Measurements from ENCODE around the gene NEK6. TPM values are rescaled to one million over a fixed set of nuclear protein-coding genes. Genes with fewer than 3 reads are reported as not detected.

NEK6 gene
- total and polyA plus RNA-seq, 10 of the 15 experiments (the other 5 are each of a cell fraction or from before 2014, with no cell fraction given): 31.3 to 161 (median 89.2) TPM

- H3K9me3 ChIP-seq (replicated peaks; ENCODE audit: control insufficient read depth, insufficient read depth, low read length): no peaks in the 10 kb centered on the region
- no peak overlapping the region for H3K4me2 ChIP-seq (ENCODE audit: control insufficient read depth, insufficient read depth)
- in situ Hi-C loops (cut with MboI): no loop called here
- no peak for FAIRE-seq
- no peaks in the 10 kb centered on the region for H3K4me1 ChIP-seq (ENCODE audit: control insufficient read depth, insufficient read depth, low read length)
- intact Hi-C loops (cut with micrococcal nuclease; ENCODE audit: unreplicated experiment): loop anchor here (10.0 kb wide), 2 partner anchors 232 to 392 kb away; no protein-coding TSS in a partner anchor
- H3K27me3 ChIP-seq (replicated peaks in 1 of 2; ENCODE audit: control insufficient read depth in 2 of 2, insufficient read depth in 2 of 2, low read length in 1 of 2): no peaks in the 10 kb centered on the region
- POLR2A ChIA-PET: interaction anchor here (1.4 kb wide), 1 partner anchor 86 kb away, joined by 3 read pairs; no protein-coding TSS in a partner anchor
- SMC1A ChIA-PET (ENCODE audit: uncharacterized antibody, unreplicated experiment): no interaction called here
- RAD21 ChIA-PET (ENCODE audit: unreplicated experiment): interaction anchor here (1.4 kb wide), 1 partner anchor 159 kb away, joined by 3 read pairs; no protein-coding TSS in a partner anchor
- TF ChIP-seq BRCA1 (IDR thresholded peaks at IDR 0.05; ENCODE audit: low read depth, low read length) (no peak), NRF1 (conservative IDR thresholded peaks at IDR 0.05; ENCODE audit: low read depth, low read length) (no peak), JUND (IDR thresholded peaks at IDR 0.05; ENCODE audit: low read depth, low read length) (no peak), POLR2AphosphoS5 (IDR thresholded peaks at IDR 0.05; ENCODE audit: low read length) (0 out of 2 replicates have a peak, but pooled peaks have one; percentile 17)
- no peak overlapping the region for H3K27ac ChIP-seq (ENCODE audit: control insufficient read depth, insufficient read depth)
- no peak overlapping the region for H3K9ac ChIP-seq (ENCODE audit: control insufficient read depth, insufficient read depth, low read length)
- peaks cover 21 to 35% of the 10 kb centered on the region in 2 experiments; a peak in 3 of 4 replicates for H3K36me3 ChIP-seq (ENCODE audit: control insufficient read depth in 2 of 2, insufficient read depth in 2 of 2, low read length in 1 of 2)
- CTCF ChIA-PET: no interaction called here
- BruUV-seq (replicated peaks): no TSS peak
- WGBS (ENCODE audit: insufficient coverage, insufficient replicate concordance, low lambda C conversion rate, missing lambda C conversion rate): 90% methylated on average over 19 of the region's 19 CpGs
- peaks cover 3% of the 10 kb centered on the region for H3K79me2 ChIP-seq (ENCODE audit: control insufficient read depth, insufficient read depth, low read length)
- ATAC-seq: no peak
- H3K4me3 ChIP-seq: no peak overlapping the region
- no peak for DNase-seq (ENCODE audit: low read depth, low spot score)
- 0 out of 2 replicates have a peak, but pooled peaks cover 22% of the 10 kb centered on the region for H4K20me1 ChIP-seq (ENCODE audit: control insufficient read depth, insufficient read depth)
- H2AFZ ChIP-seq (ENCODE audit: control insufficient read depth, low read depth, low read length): no peak overlapping the region
Observed at GRCh38 chr9:124356745-124357390, 99.1 kb downstream of the NEK6 start.

- no peaks in the 10 kb centered on the region for H3K4me1 ChIP-seq (ENCODE audit: control insufficient read depth, insufficient read depth, low read length)
- no peak overlapping the region for H3K4me2 ChIP-seq (ENCODE audit: control insufficient read depth, insufficient read depth)
- peaks cover 3% of the 10 kb centered on the region for H3K79me2 ChIP-seq (ENCODE audit: control insufficient read depth, insufficient read depth, low read length)
- ChIA-PET CTCF (no interaction called here), POLR2A (interaction anchor here (0.5 to 1.4 kb wide), 2 partner anchors 87 to 254 kb away, joined by 3 read pairs; no protein-coding TSS in a partner anchor), SMC1A (ENCODE audit: uncharacterized antibody, unreplicated experiment) (interaction anchor here (1.0 kb wide), 1 partner anchor 231 kb away, joined by 3 read pairs; no protein-coding TSS in a partner anchor), RAD21 (ENCODE audit: unreplicated experiment) (interaction anchor here (1.4 kb wide), 1 partner anchor 160 kb away, joined by 3 read pairs; no protein-coding TSS in a partner anchor)
- no TSS peak for BruUV-seq (replicated peaks)
- intact Hi-C loops (cut with micrococcal nuclease; ENCODE audit: unreplicated experiment) (loop anchor here (10.0 kb wide), 2 partner anchors 233 to 393 kb away; no protein-coding TSS in a partner anchor), in situ Hi-C loops (cut with MboI) (no loop called here)
- H3K4me3 ChIP-seq: no peak overlapping the region
- no peak overlapping the region for H2AFZ ChIP-seq (ENCODE audit: control insufficient read depth, low read depth, low read length)
- no peaks in the 10 kb centered on the region for H3K27me3 ChIP-seq (replicated peaks in 1 of 2; ENCODE audit: control insufficient read depth in 2 of 2, insufficient read depth in 2 of 2, low read length in 1 of 2)
- H3K36me3 ChIP-seq (ENCODE audit: control insufficient read depth in 2 of 2, insufficient read depth in 2 of 2, low read length in 1 of 2): peaks cover 18 to 30% of the 10 kb centered on the region in 2 experiments; a peak in 3 of 4 replicates
- no peak for DNase-seq (ENCODE audit: low read depth, low spot score)
- H3K9ac ChIP-seq (ENCODE audit: control insufficient read depth, insufficient read depth, low read length): no peak overlapping the region
- ATAC-seq: peak; percentile 20
- WGBS (ENCODE audit: insufficient coverage, insufficient replicate concordance, low lambda C conversion rate, missing lambda C conversion rate): 63% methylated on average over 11 of the region's 13 CpGs
- 0 out of 2 replicates have a peak, but pooled peaks cover 22% of the 10 kb centered on the region for H4K20me1 ChIP-seq (ENCODE audit: control insufficient read depth, insufficient read depth)
- H3K27ac ChIP-seq (ENCODE audit: control insufficient read depth, insufficient read depth): no peak overlapping the region
- H3K9me3 ChIP-seq (replicated peaks; ENCODE audit: control insufficient read depth, insufficient read depth, low read length): no peaks in the 10 kb centered on the region
- no peak for FAIRE-seq
- TF ChIP-seq CTCF (IDR thresholded peaks at IDR 0.05 in 2 of 3, conservative IDR thresholded peaks at IDR 0.05 in 1 of 3; ENCODE audit: control insufficient read depth in 2 of 3, extremely low read depth in 1 of 3, insufficient read depth in 1 of 3, low read depth in 3 of 3, low read length in 3 of 3) (peak in 2 of 3 experiments; percentile 22 to 30; a peak in 3 of 6 replicates), ZBTB40 (IDR thresholded peaks at IDR 0.05; ENCODE audit: borderline replicate concordance) (no peak), POLR2A (IDR thresholded peaks at IDR 0.05; ENCODE audit: low read depth, low read length) (peak; percentile 68; the same call in 1 of the 2 replicates), ZNF217 (IDR thresholded peaks at IDR 0.05) (no peak), POLR2AphosphoS5 (IDR thresholded peaks at IDR 0.05; ENCODE audit: low read length) (peak; percentile 59; the same call in 1 of the 2 replicates)
Observed at GRCh38 chr9:124357721-124358361, 100.1 kb downstream of the NEK6 start.

Measured in GM12878 (cell line).